GM19238 (cell line): ENCODE measurements around the gene EHHADH.

Experiments
- DNase-seq: peaks from one replicate; pipeline ENCODE4 v3.0.0; 2011; ENCODE audit warnings: low spot score; ENCODE audit not compliant: insufficient read length

Gene EHHADH

GRCh38 chr3:185199206-185199605 is 54.6 kb downstream of the EHHADH start:
- no peak for DNase-seq

- no peak for DNase-seq
Measured at GRCh38 chr3:185197068-185197467, 56.8 kb downstream of the EHHADH start.

- DNase-seq, result no peak
Measured at GRCh38 chr3:185195652-185196051, 58.2 kb downstream of the EHHADH start.

GRCh38 chr3:185188816-185189215 is 65.0 kb downstream of the EHHADH start:
- no peak for DNase-seq

GRCh38 chr3:185187391-185187790 is 66.5 kb downstream of the EHHADH start:
- no peak for DNase-seq

- DNase-seq, result no peak
Measured at GRCh38 chr3:185176750-185177359, 77.0 kb downstream of the EHHADH start.

- DNase-seq, result peak; percentile 19
Measured at GRCh38 chr3:185175370-185175987, 78.4 kb downstream of the EHHADH start.

GRCh38 chr3:185172086-185173049 is 81.5 kb downstream of the EHHADH start:
- DNase-seq, result no peak

GRCh38 chr3:185164428-185165217 is 89.2 kb downstream of the EHHADH start:
- DNase-seq, result no peak

GRCh38 chr3:185162634-185163033 is 91.2 kb downstream of the EHHADH start:
- no peak for DNase-seq

- no peak for DNase-seq
Measured at GRCh38 chr3:185161761-185162160, 92.1 kb downstream of the EHHADH start.

- DNase-seq, result no peak
Measured at GRCh38 chr3:185157347-185157746, 96.5 kb downstream of the EHHADH start.

GRCh38 chr3:185155678-185156077 is 98.2 kb downstream of the EHHADH start:
- no peak for DNase-seq

- no peak for DNase-seq
Measured at GRCh38 chr3:185153861-185154629, 99.8 kb downstream of the EHHADH start.

GRCh38 chr3:185153171-185153771 is 100.6 kb downstream of the EHHADH start:
- DNase-seq, result no peak

GRCh38 chr3:185152410-185153170 is 101.3 kb downstream of the EHHADH start, which contains the start of gene C3orf70:
C3orf70 (minus strand) TSS chr3:185153060; CDS start chr3:185152823, 237 bp downstream.
- peak; percentile 19 for DNase-seq

- no peak for DNase-seq
Measured at GRCh38 chr3:185151964-185152409, 101.9 kb downstream of the EHHADH start.

- no peak for DNase-seq
Measured at GRCh38 chr3:185151101-185151963, 102.5 kb downstream of the EHHADH start.
